ENCODE measurements around the gene BHLHA9.

DNA sequence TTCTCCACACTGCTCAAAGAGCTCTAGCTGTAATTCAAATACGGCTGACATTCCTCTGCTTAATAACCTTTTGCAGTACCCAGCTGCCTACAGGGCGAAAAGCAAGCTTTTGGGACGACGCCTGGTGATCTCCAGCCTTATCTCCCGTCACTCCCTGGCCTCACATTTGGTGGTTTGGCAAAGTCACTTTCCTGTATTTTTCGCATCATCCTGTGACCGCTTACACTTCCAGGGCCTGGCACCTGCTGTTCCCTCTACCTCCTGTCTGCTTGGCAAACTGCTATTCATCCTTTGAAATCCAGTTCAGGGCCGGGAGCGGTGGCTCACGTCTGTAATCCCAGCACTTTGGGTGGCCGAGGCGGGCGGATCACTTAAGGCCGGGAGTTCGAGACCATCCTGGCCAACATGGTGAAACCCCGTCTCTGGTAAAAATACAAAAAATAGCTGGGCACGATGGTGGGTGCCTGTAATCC, 2.7 kb upstream of the BHLHA9 start:
- TF ChIP-seq, protein P1, sequence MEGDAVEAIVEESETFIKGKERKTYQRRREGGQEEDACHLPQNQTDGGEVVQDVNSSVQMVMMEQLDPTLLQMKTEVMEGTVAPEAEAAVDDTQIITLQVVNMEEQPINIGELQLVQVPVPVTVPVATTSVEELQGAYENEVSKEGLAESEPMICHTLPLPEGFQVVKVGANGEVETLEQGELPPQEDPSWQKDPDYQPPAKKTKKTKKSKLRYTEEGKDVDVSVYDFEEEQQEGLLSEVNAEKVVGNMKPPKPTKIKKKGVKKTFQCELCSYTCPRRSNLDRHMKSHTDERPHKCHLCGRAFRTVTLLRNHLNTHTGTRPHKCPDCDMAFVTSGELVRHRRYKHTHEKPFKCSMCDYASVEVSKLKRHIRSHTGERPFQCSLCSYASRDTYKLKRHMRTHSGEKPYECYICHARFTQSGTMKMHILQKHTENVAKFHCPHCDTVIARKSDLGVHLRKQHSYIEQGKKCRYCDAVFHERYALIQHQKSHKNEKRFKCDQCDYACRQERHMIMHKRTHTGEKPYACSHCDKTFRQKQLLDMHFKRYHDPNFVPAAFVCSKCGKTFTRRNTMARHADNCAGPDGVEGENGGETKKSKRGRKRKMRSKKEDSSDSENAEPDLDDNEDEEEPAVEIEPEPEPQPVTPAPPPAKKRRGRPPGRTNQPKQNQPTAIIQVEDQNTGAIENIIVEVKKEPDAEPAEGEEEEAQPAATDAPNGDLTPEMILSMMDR (IDR thresholded peaks at IDR 0.05), result no peak
- TF ChIP-seq POLR2A (IDR thresholded peaks at IDR 0.05), result no peak
